Retinal pigment epithelial cell (primary cell): ENCODE measurements around the gene MYH15.

Experiments
- DNase-seq: peaks from one replicate; pipeline ENCODE4 v3.0.0-alpha.2; 2010; ENCODE audit warnings: low read depth
- H3K4me3 ChIP-seq: 2 replicates; pipeline ENCODE4 v1.5.1; 2011; ENCODE audit warnings: mild to moderate bottlenecking, low read length, control low read depth, moderate library complexity
- TF ChIP-seq, protein P1 (sequence below): conservative IDR thresholded peaks from 2 replicates; pipeline ENCODE4 v1.5.1; 2011; ENCODE audit warnings: low read depth, low read length, control low read depth, inconsistent platforms

MYH15 gene

DNA sequence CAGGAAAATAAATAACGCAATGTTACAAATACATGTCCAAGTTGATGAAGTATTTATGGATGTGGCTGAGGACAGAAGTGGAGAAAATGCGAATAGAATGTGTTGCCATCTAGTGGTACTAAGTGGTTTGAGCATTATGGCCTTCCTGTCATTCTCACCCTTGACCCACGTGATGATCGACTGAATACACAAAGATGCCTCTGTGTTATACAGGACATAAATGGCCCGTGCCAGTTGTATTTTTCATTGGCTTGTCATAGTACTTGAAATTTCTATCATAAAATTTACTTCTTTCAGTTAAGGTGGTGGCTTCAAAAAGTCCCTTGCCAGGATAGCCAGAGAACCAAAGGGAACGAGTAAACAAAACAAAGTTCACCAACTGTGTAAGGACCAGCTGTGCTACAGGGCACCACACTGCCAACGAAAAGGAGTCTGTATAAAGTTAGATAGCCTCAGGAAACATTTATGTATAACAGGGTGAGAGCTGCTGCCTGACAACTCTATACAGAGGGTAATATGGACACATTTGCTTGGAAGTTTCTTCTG lies 103.7 kb downstream of the MYH15 start:
- TF ChIP-seq, protein P1, sequence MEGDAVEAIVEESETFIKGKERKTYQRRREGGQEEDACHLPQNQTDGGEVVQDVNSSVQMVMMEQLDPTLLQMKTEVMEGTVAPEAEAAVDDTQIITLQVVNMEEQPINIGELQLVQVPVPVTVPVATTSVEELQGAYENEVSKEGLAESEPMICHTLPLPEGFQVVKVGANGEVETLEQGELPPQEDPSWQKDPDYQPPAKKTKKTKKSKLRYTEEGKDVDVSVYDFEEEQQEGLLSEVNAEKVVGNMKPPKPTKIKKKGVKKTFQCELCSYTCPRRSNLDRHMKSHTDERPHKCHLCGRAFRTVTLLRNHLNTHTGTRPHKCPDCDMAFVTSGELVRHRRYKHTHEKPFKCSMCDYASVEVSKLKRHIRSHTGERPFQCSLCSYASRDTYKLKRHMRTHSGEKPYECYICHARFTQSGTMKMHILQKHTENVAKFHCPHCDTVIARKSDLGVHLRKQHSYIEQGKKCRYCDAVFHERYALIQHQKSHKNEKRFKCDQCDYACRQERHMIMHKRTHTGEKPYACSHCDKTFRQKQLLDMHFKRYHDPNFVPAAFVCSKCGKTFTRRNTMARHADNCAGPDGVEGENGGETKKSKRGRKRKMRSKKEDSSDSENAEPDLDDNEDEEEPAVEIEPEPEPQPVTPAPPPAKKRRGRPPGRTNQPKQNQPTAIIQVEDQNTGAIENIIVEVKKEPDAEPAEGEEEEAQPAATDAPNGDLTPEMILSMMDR: peak; percentile 82
- no peak overlapping the region for H3K4me3 ChIP-seq
- peak; percentile 40 for DNase-seq

DNA sequence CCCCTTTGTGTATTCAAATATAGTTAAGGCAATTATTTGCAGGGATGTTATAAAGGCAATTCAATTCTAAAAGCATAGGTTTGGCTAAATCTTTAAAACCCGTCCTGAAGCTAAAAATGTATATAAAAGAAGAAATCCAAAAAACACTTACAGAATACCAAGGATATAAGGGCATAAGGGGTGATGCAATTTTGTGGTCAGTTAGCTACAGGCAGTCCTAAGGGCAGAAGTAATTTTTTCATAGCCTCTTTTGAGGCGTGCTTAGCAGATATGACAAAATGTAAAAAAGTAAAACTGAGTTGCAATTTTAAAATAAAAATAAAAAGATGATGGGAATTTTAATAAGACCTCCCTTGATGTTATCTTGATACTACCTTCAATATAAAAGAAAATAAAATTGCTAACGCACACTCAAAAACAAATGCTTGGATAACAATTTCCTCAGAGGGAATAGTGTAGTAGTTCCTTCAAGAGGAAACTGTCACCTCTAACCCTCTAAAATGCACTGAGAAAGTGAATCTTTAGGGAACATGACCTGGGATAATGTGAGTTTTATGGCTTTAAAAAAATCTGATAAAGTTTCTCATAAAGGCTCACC lies 104.2 kb downstream of the MYH15 start:
- no peak overlapping the region for H3K4me3 ChIP-seq
- DNase-seq: no peak
- TF ChIP-seq, protein P1: no peak

DNA sequence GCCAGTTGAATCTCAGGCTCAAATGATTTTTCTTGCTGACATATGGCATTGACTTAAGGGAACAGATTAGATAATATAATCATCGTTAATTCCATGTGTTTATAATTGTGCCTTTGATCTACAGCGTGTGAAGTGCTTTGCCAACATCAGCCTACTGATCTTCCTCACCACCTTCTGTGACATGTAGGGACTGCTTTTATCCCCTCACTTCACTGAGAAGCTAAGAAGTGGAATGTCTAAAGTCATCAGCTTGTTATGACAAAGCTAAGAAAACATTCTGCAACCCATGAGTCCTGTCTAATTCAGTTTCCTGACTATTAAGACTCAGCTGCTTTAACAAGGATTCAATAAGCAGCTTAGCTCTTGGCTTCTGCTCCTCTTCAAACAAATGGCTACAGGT lies 106.0 kb downstream of the MYH15 start:
- peak; percentile 45 for DNase-seq
- TF ChIP-seq, protein P1: no peak
- H3K4me3 ChIP-seq: no peak overlapping the region

DNA sequence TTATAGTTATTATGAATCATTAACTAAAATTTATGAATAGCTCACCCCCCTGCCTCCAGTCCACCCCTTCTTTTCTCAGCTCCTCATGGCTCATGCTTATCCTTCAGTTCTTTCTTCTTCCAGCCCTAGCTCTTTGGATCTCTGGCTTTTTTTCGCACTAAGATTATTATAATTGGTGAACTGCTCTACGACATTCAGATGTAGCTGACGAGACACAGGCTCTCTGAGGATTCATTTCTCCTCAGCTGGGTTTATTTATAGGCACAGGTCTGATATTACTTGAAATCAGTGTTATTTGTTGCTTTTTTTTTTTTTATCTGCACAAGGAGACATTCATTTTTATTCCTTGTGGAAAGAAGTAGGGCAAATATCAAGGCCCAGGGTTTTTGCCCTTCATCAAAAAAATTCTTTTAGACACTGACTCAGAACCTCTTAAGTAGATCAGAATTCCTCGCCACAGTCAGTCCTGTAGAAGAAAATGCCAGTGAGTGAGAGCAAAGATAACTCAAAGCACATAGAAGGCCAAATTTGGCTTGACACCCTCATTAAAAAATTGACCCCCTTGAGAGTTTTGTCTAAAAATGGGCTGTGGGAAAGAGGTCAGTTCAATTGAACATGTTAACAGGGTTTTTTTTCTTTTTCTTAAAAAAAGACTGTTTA lies 106.6 kb downstream of the MYH15 start:
- TF ChIP-seq, protein P1: no peak
- no peak overlapping the region for H3K4me3 ChIP-seq
- DNase-seq: no peak

DNA sequence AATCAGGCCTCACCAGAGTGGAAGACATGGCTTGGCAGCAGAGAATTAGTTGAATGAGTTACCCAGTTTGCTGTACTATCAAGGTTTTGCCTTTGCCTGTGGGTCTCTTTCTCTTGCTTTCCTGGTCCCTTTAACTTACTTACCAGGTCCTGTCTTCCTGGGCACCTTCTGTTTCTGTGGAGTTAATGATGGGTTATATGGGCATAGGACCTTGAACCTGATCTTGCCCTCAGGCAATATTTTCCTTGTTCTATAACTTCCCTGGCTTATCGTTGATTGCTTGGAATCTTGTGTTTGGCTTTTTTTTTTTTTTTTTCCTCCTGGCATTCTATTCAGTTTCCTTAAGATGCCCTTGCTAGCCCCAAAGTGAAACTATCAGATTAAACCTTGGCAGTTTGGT lies 107.2 kb downstream of the MYH15 start:
- no peak for DNase-seq
- TF ChIP-seq, protein P1: no peak
- H3K4me3 ChIP-seq: no peak overlapping the region

DNA sequence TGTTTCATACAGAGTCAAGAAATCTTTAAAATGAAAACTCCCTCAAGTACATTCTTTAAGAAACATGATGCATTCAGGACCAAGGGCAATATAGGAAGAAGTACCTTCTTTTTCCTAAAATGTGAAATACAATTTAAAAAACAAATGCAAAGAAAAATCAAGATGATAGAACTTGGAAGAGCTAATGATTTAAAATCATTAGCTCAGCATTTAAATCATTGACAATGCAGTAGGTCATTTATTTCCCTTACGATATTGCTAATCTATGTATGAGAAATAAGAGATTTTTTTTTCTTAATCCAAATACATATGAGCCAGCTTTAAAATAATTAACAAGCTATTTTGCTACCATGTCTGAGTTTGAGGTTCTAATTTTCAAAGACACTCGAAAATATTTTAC lies 108.6 kb downstream of the MYH15 start:
- TF ChIP-seq, protein P1: no peak
- no peak for DNase-seq
- H3K4me3 ChIP-seq: no peak overlapping the region

DNA sequence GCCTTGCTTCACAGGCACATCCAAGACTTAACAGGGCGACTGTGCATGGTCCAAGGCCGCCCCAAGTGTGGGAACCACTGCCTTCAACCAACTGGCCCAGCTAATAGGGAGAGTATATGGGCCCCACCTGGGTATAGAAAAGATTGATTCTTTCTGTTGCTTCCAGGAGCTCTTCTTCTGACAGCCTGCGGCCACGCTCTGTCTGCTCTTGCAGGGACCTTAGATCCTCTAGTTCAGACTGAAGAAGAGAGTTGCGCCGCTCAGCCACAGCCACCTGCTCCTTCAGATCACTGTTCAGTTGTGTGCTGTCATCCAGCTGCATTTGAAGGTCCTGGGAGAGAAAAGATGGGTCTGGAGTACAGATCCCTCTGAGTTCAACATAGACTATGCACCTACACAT lies 111.9 kb downstream of the MYH15 start:
- TF ChIP-seq, protein P1: no peak
- no peak for DNase-seq
- no peak overlapping the region for H3K4me3 ChIP-seq
